Uterine smooth muscle cell (primary cell): ENCODE data around the gene COLEC11. TPM values are rescaled to one million over a fixed set of nuclear protein-coding genes. Genes with fewer than 3 reads are reported as not detected.

Experiments
- total RNA-seq: library from RNA; depleted of rRNA; stranded (reverse); fragments of >200 nt; gene quantifications from 2 replicates; pipeline ENCODE4 v1.2.3, GENCODE V29; 2014

The COLEC11 gene
- total RNA-seq: under 0.01 TPM in 1 of 2 replicates, not detected in the other

DNA sequence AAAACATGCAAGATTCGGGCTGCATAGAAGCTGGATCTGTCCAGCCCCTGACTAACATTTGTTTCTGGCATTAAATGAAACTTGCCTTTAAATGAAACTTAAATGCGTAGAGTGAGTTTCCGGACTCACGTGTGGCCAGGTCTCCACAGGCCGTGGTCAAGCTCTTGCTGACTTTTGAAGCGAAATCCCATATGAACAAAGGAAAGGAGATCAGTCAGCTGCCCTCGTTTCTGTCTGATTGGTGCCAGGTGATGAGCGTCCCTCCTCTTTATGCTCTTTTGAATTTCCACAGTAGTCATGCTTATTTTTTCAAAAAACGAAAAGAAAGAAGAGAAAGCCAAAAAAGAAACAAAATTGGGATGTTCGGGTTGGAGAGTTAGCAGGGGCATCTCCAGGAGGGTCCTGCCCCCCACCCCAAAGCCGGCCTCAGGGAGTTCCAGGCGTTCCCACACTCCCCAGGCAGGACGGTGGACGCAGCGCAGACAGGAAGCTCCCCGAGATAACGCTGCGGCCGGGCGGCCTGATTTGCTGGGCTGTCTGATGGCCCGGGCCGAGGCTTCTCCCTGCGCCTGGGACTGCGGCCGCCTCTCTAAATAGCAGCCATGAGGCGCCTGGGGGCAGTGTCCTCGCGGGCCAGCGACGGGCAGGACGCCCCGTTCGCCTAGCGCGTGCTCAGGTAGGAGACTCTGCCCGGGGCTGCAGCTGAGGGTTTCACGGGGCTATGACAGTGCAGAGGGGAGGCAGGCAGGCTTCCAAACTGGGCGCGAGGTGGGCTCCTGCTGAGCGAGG is at the start of gene COLEC11:
COLEC11 (plus strand) TSS at position 620 of the 789 bp plus-strand sequence. CDS start 9,229 bp downstream, outside the sequence.

DNA sequence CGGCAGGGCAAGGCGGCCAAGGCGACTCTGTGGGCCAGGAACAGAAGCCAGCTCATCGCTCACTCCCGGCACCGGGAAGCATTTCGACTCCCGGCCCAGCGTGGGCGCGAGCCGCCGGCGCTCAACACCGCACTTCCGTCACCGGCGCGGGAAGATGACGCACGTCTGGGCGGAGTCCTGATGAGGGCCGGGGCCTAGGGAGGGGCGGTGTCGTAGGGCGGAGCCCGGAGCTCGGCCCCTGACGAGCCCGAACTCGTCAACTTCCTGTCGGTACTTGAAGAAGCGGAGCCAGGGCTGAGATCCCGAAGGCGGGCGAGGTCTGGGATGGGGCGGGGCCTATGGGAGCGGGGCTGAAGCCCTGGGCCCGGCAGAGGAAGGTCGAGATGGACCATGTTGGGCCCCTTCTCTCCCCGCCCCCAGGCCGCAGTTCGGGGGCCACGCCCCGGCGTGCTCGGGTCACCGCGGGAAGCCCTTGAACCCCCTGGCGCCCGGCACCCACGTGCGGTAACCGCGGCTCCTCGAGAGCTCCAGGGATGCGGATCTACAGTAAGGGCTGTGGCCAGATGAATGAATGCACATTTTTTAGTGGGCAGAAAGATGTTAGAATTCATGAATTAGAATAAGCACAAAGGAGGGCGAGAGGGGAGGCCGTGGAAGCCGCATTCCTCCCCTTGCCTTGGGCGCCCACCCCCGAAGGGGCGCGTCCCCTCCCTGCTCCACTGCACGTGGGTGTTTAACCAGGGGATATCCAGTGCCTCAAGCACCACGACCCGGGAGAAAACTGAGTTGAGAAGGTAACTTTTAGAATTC is 36.5 kb upstream of the COLEC11 start, which contains the start of gene RNASEH1:
RNASEH1 (minus strand) TSS at position 129 of the 810 bp plus-strand sequence; CDS start at position 56, 73 bp downstream.

DNA sequence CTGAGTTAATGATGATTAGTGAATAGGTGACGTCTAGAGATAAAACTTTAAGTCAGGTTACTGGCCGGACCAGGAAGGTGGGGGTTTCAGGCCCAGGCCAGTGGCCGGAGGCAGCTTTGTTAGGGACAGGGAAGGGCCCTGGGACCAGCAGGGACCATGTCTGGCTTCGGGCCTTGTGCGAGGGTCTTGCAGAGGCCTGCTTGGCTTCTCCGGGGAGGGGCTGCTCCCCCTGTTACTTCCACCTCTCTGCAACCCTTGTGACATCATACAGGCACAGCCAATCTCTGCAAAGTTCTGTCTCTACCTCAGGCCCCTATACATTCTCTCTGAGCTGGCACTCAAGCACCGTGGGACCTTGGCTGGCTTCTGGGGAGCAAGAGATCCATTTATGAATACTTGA is 63.0 kb downstream of the COLEC11 start, which contains the start of gene ALLC:
ALLC (plus strand) TSS at position 320 of the 400 bp plus-strand sequence. CDS start 12,958 bp downstream, outside the sequence.

Other genes starting within 250 kb of the COLEC11 start
- 36.6 and 50.7 TPM in 2 replicates for gene EIPR1, start 217.3 kb upstream of the COLEC11 start, total RNA-seq
- 57.3 and 71.7 TPM in 2 replicates for gene TRAPPC12, start 215.4 kb upstream of the COLEC11 start, total RNA-seq
- 34.6 and 35.6 TPM in 2 replicates for gene ADI1, start 75.6 kb upstream of the COLEC11 start, total RNA-seq
- gene RNASEH1, start 36.8 kb upstream of the COLEC11 start, total RNA-seq: 43.1 and 56.1 TPM in 2 replicates
- gene RPS7, start 19.9 kb upstream of the COLEC11 start, total RNA-seq: 1,498 and 1,645 TPM in 2 replicates
- 0.25 TPM in 1 of 2 replicates, not detected in the other for gene ALLC, start 63.1 kb downstream of the COLEC11 start, total RNA-seq
- 0.37 TPM in 1 of 2 replicates, not detected in the other for gene DCDC2C, start 108.5 kb downstream of the COLEC11 start, total RNA-seq